Karpas-422 (cell line): ENCODE data around the gene SLC25A6. TPM values are rescaled to one million over a fixed set of nuclear protein-coding genes. Genes with fewer than 3 reads are reported as not detected.

Source experiments
- DNase-seq: peaks from one replicate; pipeline ENCODE4 v3.0.0-alpha.2; 2015
- H2AFZ ChIP-seq: fragments of 200-600 bp; sonication (generic); 2 replicates; pipeline ENCODE4 v1.6.1; 2014; ENCODE audit warnings: antibody characterized with exemption, low read length, mixed read lengths
- H3K27ac ChIP-seq: fragments of 200-600 bp; sonication (generic); 2 replicates; pipeline ENCODE4 v1.5.1; 2014; ENCODE audit warnings: mild to moderate bottlenecking, low read length, moderate library complexity
- H3K27me3 ChIP-seq: fragments of 200-600 bp; sonication (generic); 2 replicates; pipeline ENCODE4 v1.6.1; 2014; ENCODE audit warnings: low read length, mixed read lengths
- H3K36me3 ChIP-seq: fragments of 200-600 bp; sonication (generic); 2 replicates; pipeline ENCODE4 v1.6.1; 2014; ENCODE audit warnings: low read length, mixed read lengths; ENCODE audit not compliant: insufficient read depth
- H3K4me1 ChIP-seq: fragments of 200-600 bp; sonication (generic); 2 replicates; pipeline ENCODE4 v1.6.1; 2014; ENCODE audit warnings: mild to moderate bottlenecking, low read length, mixed read lengths
- H3K4me2 ChIP-seq: fragments of 200-600 bp; sonication (generic); 2 replicates; pipeline ENCODE4 v1.6.1; 2014; ENCODE audit warnings: low read length, low read depth, mild to moderate bottlenecking; ENCODE audit not compliant: poor library complexity, severe bottlenecking
- H3K4me3 ChIP-seq: fragments of 200-600 bp; sonication (generic); 2 replicates; pipeline ENCODE4 v1.5.1; 2014; ENCODE audit warnings: mild to moderate bottlenecking, antibody characterized with exemption, low read length, mixed read lengths
- H3K79me2 ChIP-seq: fragments of 200-600 bp; sonication (generic); 2 replicates; pipeline ENCODE4 v1.6.1; 2014; ENCODE audit warnings: mild to moderate bottlenecking, low read length, mixed read lengths
- H3K9ac ChIP-seq: fragments of 200-600 bp; sonication (generic); 2 replicates; pipeline ENCODE4 v1.6.0; 2014; ENCODE audit warnings: low read length
- H3K9me2 ChIP-seq: fragments of 200-600 bp; sonication (generic), shearing (Covaris generic); replicated peaks from 2 replicates; pipeline ENCODE4 v1.6.0; 2014; ENCODE audit warnings: mild to moderate bottlenecking, low read length, moderate library complexity; ENCODE audit not compliant: insufficient read depth
- H3K9me3 ChIP-seq: fragments of 300-700, 200-600 bp; sonication (generic); 2 replicates; pipeline ENCODE4 v1.6.1; 2014; ENCODE audit warnings: low read length, mixed read lengths
- H4K20me1 ChIP-seq: fragments of 200-600 bp; sonication (generic); 2 replicates; pipeline ENCODE4 v1.6.1; 2014; ENCODE audit warnings: mild to moderate bottlenecking, antibody characterized with exemption, low read length, low read depth; ENCODE audit not compliant: insufficient read depth
- total RNA-seq: library from RNA; depleted of rRNA; stranded (reverse); fragments of >200 nt; shearing (Covaris generic); gene quantifications from 2 replicates; pipeline ENCODE4 v1.2.3, GENCODE V29; 2014; ENCODE audit warnings: low replicate concordance

SLC25A6 gene
- total RNA-seq, 1 experiment from 2014 or later: 209 TPM

DNA sequence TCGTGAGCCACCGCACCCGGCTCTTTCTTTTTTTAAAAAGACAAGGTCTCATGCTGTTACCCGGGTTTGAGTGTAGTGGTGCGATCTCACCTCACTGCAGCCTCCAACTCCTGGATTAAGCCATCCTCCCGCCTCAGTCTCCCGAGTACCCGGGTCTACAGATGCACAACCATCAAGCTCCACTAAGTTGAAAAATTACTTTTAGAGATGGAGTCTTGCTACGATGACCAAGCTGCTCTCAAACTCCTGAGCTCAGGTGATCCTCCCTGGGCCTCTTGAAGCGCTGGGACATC lies 2.0 kb downstream of the SLC25A6 start:
- Histone ChIP-seq H3K9me3 (no peaks in the 10 kb centered on the region), H2AFZ (no peak overlapping the region), H3K36me3 (peaks cover 60% of the 10 kb centered on the region), H3K27ac (no peak overlapping the region), H4K20me1 (peaks cover 46% of the 10 kb centered on the region), H3K27me3 (no peaks in the 10 kb centered on the region), H3K4me1 (peaks cover 30% of the 10 kb centered on the region), H3K9me2 (no peaks in the 10 kb centered on the region), H3K9ac (no peak overlapping the region), H3K4me3 (no peak overlapping the region), H3K4me2 (peak overlapping the region; percentile 71), H3K79me2 (peaks cover 67% of the 10 kb centered on the region)
- no peak for DNase-seq

DNA sequence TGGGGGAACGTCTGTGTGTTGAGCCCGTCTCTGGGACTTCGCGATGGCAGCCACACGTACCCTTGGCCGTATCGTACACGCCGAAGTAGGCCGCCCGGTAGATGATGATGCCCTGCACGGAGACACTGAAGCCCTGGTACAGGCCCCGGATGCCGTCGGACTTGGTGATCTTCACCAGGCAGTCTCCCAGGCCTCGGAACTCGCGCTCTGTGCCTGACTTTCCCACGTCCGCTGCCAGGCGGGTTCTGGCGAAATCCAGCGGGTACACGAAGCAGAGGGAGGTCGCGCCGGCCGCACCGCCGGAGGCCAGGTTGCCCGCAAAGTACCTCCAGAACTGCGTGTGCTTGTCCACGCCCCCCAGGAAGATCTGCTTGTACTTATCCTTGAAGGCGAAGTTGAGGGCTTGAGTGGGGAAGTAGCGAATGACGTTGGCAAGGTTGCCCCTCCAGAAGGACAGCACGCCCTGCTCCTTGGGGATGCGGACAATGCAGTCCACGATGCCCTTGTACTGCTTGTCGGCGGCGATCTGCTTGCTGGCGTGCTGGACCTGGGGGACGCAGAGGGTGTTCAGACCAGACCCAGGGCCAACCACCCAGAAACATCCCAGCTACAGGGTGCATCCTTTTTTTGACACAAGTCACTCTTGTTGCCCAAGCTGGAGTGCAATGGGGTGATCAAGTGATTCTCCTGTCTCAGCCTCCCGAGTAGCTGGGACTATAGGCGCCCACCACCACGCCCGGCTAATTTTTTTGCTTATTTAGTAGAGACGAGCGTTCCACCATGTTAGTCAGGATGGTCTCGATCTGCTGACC lies 2.5 kb downstream of the SLC25A6 start:
- no peak for DNase-seq
- H3K36me3 ChIP-seq: peaks cover 62% of the 10 kb centered on the region
- no peak overlapping the region for H3K4me3 ChIP-seq
- H3K4me2 ChIP-seq: no peak overlapping the region
- no peaks in the 10 kb centered on the region for H3K9me2 ChIP-seq
- H3K79me2 ChIP-seq: peaks cover 61% of the 10 kb centered on the region
- H2AFZ ChIP-seq: no peak overlapping the region
- H3K9ac ChIP-seq: no peak overlapping the region
- H3K4me1 ChIP-seq: peaks cover 25% of the 10 kb centered on the region
- no peaks in the 10 kb centered on the region for H3K27me3 ChIP-seq
- H4K20me1 ChIP-seq: peaks cover 49% of the 10 kb centered on the region
- no peaks in the 10 kb centered on the region for H3K9me3 ChIP-seq
- no peak overlapping the region for H3K27ac ChIP-seq

DNA sequence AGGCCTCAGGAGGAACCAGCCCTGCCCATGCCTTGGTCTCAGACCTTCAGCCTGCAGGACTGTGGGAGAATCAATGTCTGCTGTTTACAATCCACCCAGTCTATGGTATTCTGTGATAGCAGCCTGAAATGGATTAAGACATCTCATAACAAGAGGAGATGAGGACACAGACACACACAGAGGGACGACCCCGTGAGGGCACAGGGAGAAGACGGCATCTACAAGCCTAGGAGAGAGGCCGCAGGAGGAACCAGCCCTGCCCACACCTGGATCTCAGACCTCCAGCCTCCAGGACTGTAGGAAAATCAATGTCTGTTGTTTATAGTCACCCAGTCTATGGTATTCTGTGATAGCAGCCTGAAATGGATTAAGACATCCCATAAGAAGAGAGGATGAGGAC lies 3.3 kb downstream of the SLC25A6 start:
- H3K4me1 ChIP-seq: peaks cover 18% of the 10 kb centered on the region
- H3K36me3 ChIP-seq: peaks cover 65% of the 10 kb centered on the region
- H3K9me2 ChIP-seq: no peaks in the 10 kb centered on the region
- H4K20me1 ChIP-seq: peaks cover 49% of the 10 kb centered on the region
- H3K27ac ChIP-seq: no peak overlapping the region
- no peaks in the 10 kb centered on the region for H3K9me3 ChIP-seq
- H3K9ac ChIP-seq: no peak overlapping the region
- H3K27me3 ChIP-seq: no peaks in the 10 kb centered on the region
- no peak overlapping the region for H2AFZ ChIP-seq
- H3K4me3 ChIP-seq: no peak overlapping the region
- peaks cover 54% of the 10 kb centered on the region for H3K79me2 ChIP-seq
- no peak for DNase-seq
- no peak overlapping the region for H3K4me2 ChIP-seq

DNA sequence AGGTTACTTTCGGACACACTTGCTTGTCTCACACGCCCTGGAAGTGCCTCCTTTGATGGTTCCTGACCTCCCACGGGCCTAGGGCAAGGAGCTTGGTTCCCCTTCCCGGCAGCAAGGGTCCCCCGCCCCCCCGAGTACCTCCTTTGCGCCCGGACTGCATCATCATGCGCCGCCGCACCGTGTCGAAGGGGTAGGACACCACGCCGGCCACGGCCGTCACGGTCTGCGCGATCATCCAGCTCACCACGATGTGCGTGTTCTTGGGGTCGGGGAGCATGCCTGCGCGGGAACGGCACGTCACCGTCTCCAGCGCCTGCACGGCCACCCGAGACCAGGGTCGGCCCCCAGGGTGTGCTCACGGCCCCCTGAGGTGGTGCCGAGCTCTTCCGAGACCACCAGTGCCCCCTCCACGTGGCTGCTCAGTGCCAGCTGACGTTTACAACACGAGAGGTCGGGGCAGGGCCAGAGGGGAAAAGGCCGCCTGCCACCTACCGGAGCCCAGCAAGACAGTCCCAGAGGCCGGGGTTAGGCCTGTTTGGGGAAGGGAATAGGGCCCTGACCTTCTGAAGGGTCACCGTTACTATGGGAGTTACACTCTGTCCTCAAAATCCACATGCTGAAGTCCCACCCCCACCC lies 4.7 kb downstream of the SLC25A6 start:
- Histone ChIP-seq H3K9ac (no peak overlapping the region), H3K9me2 (no peaks in the 10 kb centered on the region), H4K20me1 (peaks cover 49% of the 10 kb centered on the region), H3K4me1 (peaks cover 11% of the 10 kb centered on the region), H3K79me2 (peaks cover 41% of the 10 kb centered on the region), H3K9me3 (no peaks in the 10 kb centered on the region), H3K27ac (no peak overlapping the region), H2AFZ (no peak overlapping the region), H3K4me3 (no peak overlapping the region), H3K4me2 (no peak overlapping the region), H3K36me3 (peaks cover 68% of the 10 kb centered on the region), H3K27me3 (no peaks in the 10 kb centered on the region)
- DNase-seq: no peak

DNA sequence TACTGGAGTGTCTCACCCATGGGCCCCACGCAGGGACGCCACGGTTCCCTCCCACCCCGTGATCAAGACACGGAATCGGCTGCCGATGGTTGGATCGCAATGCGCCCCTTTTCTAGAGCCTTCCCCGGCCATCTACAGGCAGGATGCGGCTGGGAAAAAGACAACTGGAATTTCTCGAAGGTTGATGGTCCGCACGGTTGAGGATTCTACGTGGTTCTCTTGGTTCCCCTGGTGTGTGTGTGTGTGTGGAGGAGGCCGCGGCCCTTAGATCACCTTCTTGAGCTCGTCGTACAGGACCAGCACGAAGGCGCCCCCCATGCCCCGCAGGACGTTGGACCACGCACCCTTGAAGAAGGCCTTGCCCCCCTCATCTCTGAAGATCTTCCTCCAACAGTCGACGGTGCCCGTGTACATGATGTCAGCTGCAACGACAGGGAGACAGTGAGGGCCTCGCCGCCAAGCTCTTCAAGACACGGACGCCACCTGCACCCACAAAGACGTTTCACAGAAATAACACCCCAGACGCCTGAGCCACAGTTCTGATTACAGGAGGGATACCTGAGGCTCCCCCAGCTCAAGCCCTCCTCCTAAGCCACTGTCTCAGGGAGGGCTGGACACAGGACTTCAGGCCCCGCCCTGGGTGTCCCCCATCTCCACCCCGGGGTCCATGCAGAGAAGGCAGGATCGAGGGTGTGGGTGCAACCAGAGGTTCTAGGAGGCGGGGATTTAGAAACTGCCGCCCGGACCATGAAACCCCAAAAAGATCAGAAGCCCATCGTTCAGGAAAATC lies 5.4 kb downstream of the SLC25A6 start:
- H4K20me1 ChIP-seq: peaks cover 49% of the 10 kb centered on the region
- no peaks in the 10 kb centered on the region for H3K9me3 ChIP-seq
- peaks cover 11% of the 10 kb centered on the region for H3K4me1 ChIP-seq
- no peak overlapping the region for H3K9ac ChIP-seq
- H3K27ac ChIP-seq: no peak overlapping the region
- peaks cover 68% of the 10 kb centered on the region for H3K36me3 ChIP-seq
- no peaks in the 10 kb centered on the region for H3K27me3 ChIP-seq
- H3K4me3 ChIP-seq: no peak overlapping the region
- no peak overlapping the region for H2AFZ ChIP-seq
- DNase-seq: no peak
- H3K79me2 ChIP-seq: peaks cover 39% of the 10 kb centered on the region
- no peaks in the 10 kb centered on the region for H3K9me2 ChIP-seq
- H3K4me2 ChIP-seq: no peak overlapping the region

DNA sequence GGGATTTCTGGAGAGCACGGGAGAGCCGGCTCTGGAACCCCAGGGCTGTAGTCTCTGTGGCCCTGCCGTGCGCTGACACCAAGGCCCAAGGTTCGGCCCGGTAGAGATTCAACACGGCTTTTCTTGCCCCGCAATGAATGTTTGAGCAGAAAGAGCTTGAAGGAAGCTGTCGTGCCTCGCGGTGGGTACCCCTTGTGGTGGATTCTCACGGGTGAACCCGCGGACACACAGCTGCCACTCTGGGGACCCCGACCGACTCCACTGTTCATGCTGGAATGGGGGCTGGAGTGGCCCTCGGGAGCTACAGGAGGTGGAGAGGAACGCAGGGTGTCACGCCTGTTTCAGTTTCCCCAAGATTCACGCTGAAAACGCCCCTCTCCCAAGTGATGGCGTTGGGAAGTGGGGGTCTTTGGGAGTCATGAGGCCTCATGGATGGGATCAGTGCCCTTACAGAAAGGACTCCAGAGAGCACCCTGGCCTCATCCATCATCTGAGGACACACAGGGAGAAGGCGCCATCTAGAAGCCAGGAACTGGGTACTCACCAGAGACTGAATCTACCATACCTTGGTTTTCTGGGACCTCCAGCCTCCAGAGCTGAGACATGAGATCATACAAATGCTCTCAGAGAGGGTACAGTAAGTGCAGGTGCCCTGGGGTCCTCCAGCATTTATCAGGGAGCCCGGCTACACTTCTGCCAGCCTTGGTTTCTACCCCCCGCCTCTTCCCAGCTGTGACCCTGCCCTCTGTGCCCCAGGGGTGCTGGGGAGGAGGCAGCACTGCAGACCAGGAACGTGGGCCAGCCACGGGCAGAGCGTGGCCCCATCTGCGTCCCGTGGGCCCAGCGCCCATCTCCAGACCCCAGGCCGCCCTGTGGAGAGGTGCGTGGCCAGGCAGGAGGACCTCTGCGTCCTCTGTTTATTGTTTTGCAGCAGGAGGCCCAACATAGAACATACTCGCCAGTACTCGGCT lies 6.4 kb downstream of the SLC25A6 start:
- Histone ChIP-seq H3K9me2 (no peaks in the 10 kb centered on the region), H3K9ac (no peak overlapping the region), H4K20me1 (peaks cover 40% of the 10 kb centered on the region), H3K27ac (no peak overlapping the region), H3K4me3 (no peak overlapping the region), H3K9me3 (no peaks in the 10 kb centered on the region), H3K4me1 (peaks cover 6% of the 10 kb centered on the region), H3K27me3 (no peaks in the 10 kb centered on the region), H3K36me3 (peaks cover 59% of the 10 kb centered on the region), H3K79me2 (peaks cover 29% of the 10 kb centered on the region), H2AFZ (no peak overlapping the region), H3K4me2 (no peak overlapping the region)
- DNase-seq: no peak

DNA sequence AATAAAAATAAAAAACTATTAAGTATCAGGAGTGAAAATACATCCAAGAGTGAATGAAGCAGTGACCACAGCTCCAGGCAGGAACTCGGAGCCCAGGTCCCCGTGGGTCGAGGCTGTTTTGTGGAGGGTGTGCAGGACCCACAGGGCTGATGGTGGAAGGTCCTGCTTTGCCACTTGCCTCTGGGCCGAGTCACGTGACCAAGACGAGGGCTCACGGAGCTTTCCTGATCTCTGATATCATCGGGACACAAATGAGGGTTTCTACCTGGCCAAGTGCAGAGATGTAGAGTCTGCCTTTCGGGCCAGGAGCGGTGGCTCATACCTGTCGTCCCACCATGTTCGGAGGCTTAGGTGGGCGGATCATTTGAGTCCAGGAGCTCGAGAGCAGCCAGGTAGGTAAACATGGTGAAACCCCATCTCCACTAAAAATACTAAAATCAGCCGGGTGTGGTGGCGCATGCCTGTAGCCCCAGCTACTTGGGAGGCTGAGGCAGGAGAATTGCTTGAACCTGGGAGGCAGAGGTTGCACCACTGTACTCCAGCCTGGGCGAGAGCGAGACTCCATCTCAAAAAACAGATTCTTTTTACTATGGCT lies 7.2 kb downstream of the SLC25A6 start:
- peak; percentile 53 for DNase-seq
- H2AFZ ChIP-seq: no peak overlapping the region
- no peak overlapping the region for H3K4me2 ChIP-seq
- H3K9me3 ChIP-seq: no peaks in the 10 kb centered on the region
- no peaks in the 10 kb centered on the region for H3K9me2 ChIP-seq
- H3K27ac ChIP-seq: no peak overlapping the region
- peaks cover 32% of the 10 kb centered on the region for H4K20me1 ChIP-seq
- peaks cover 21% of the 10 kb centered on the region for H3K79me2 ChIP-seq
- no peaks in the 10 kb centered on the region for H3K4me1 ChIP-seq
- no peaks in the 10 kb centered on the region for H3K27me3 ChIP-seq
- peaks cover 51% of the 10 kb centered on the region for H3K36me3 ChIP-seq
- no peak overlapping the region for H3K9ac ChIP-seq
- no peak overlapping the region for H3K4me3 ChIP-seq
